Fibroblast of lung (primary cell): ENCODE results near the gene MAP7. TPM values are rescaled to one million over a fixed set of nuclear protein-coding genes. Genes with fewer than 3 reads are reported as not detected.

Experiments used
- DNase-seq, 2 donors: peaks; one replicate each; pipeline versions ENCODE4 v3.0.0 to v3.0.0-alpha.2; 2010; ENCODE audit warnings: low read depth in 2 of 2
- H2AFZ ChIP-seq: 2 replicates; pipeline ENCODE4 v1.5.1; 2012; ENCODE audit warnings: low read length, control low read depth, inconsistent platforms
- H3K27ac ChIP-seq: 2 replicates; pipeline ENCODE4 v1.5.1; 2011; ENCODE audit warnings: low read length, control low read depth; ENCODE audit not compliant: insufficient read depth
- H3K27me3 ChIP-seq: 2 replicates; pipeline ENCODE4 v1.5.1; 2011; ENCODE audit warnings: mild to moderate bottlenecking, low read length; ENCODE audit not compliant: control insufficient read depth, insufficient read depth
- H3K36me3 ChIP-seq: 2 replicates; pipeline ENCODE4 v1.5.1; 2011; ENCODE audit warnings: low read length; ENCODE audit not compliant: control insufficient read depth, insufficient read depth
- H3K4me1 ChIP-seq: 2 replicates; pipeline ENCODE4 v1.5.1; 2011; ENCODE audit warnings: low read length; ENCODE audit not compliant: control insufficient read depth, insufficient read depth; ENCODE audit errors: extremely low read depth
- H3K4me2 ChIP-seq: 2 replicates; pipeline ENCODE4 v1.5.1; 2011; ENCODE audit warnings: low read length, control low read depth; ENCODE audit not compliant: insufficient read depth; ENCODE audit errors: extremely low read depth
- H3K4me3 ChIP-seq, 4 experiments: fragments of 200-600 bp in 1 of 4; sonication (generic) in 1 of 4; replicated peaks in 1 of 4; 2 replicates each; pipeline ENCODE4 v1.5.1; 2011 to 2016; ENCODE audit warnings: low read length in 4 of 4, low read depth in 3 of 4, mild to moderate bottlenecking in 3 of 4, control low read depth in 2 of 4, inconsistent platforms in 1 of 4, mixed read lengths in 1 of 4; ENCODE audit not compliant: insufficient read depth in 1 of 4; ENCODE audit errors: control extremely low read depth in 1 of 4
- H3K79me2 ChIP-seq: 2 replicates; pipeline ENCODE4 v1.5.1; 2012; ENCODE audit warnings: mild to moderate bottlenecking, low read length, inconsistent platforms; ENCODE audit not compliant: control insufficient read depth, insufficient read depth
- H3K9ac ChIP-seq: 2 replicates; pipeline ENCODE4 v1.5.1; 2011; ENCODE audit warnings: mild to moderate bottlenecking, low read length, control low read depth; ENCODE audit not compliant: insufficient read depth
- H3K9me3 ChIP-seq: 2 replicates; pipeline ENCODE4 v1.5.1; 2012; ENCODE audit warnings: low read depth, low read length; ENCODE audit not compliant: control insufficient read depth, insufficient read depth
- H4K20me1 ChIP-seq: 2 replicates; pipeline ENCODE4 v1.5.1; 2011; ENCODE audit warnings: low read length; ENCODE audit not compliant: control insufficient read depth, insufficient read depth; ENCODE audit errors: extremely low read depth
- EZH2 ChIP-seq: IDR thresholded peaks from 2 replicates; pipeline ENCODE4 v1.5.1; 2012; ENCODE audit warnings: low read length, control low read depth, mild to moderate bottlenecking; ENCODE audit errors: missing control alignments
- polyA plus RNA-seq, 2 donors: library from polyadenylated mRNA; depleted of rRNA in 1 of 2; stranded (reverse) in 1 of 2; unstranded in 1 of 2; fragments of >200 nt; gene quantifications; 2 replicates each; pipeline ENCODE4 v1.2.1, GENCODE V29; 2011 to 2012; ENCODE audit warnings: missing spikeins in 1 of 2
- total RNA-seq: library from RNA; depleted of rRNA; stranded (reverse); fragments of >200 nt; gene quantifications from 2 replicates; pipeline ENCODE4 v1.2.1, GENCODE V29; 2014
- TF ChIP-seq, protein P1 (sequence below), 2 donors: IDR thresholded peaks in 1 of 2; conservative IDR thresholded peaks in 1 of 2; 1 replicate in 1 of 2; 2 replicates in 1 of 2; pipeline ENCODE4 v1.5.1; 2011 to 2012; ENCODE audit warnings: low read length in 2 of 2, control low read depth in 1 of 2, inconsistent platforms in 1 of 2, low read depth in 1 of 2, mild to moderate bottlenecking in 1 of 2

Gene MAP7
- total and polyA plus RNA-seq, 2 donors (not counting 1 experiment from before 2014, with no cell fraction given), result 0.40 to 1.5 TPM

DNA sequence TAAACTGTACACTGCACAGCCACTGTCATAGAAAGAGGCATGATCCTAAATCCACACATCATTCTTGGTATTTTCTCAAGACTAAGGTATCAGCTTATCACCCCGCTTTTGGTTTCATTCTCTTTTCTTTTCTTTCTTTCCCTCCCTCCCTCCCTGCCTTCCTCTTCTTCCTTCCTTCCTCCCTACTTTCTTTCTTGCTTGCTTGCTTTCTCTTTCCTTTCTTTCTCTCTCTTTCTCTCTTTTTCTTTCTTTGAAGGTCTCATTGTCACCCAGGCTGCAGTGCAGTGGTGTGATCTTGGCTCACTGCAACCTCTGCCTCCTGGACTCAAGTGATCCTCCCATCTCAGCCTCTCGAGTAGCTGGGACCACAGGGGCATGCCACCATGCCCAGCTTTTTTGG, 81.1 kb downstream of the MAP7 start:
- no peak overlapping the region for H3K9ac ChIP-seq
- H3K9me3 ChIP-seq, result no peaks in the 10 kb centered on the region
- no peak overlapping the region for H2AFZ ChIP-seq
- no peaks in the 10 kb centered on the region for H3K36me3 ChIP-seq
- no peaks in the 10 kb centered on the region for H3K27me3 ChIP-seq
- no peaks in the 10 kb centered on the region for H3K4me1 ChIP-seq
- TF ChIP-seq EZH2, result no peak
- TF ChIP-seq, protein P1, sequence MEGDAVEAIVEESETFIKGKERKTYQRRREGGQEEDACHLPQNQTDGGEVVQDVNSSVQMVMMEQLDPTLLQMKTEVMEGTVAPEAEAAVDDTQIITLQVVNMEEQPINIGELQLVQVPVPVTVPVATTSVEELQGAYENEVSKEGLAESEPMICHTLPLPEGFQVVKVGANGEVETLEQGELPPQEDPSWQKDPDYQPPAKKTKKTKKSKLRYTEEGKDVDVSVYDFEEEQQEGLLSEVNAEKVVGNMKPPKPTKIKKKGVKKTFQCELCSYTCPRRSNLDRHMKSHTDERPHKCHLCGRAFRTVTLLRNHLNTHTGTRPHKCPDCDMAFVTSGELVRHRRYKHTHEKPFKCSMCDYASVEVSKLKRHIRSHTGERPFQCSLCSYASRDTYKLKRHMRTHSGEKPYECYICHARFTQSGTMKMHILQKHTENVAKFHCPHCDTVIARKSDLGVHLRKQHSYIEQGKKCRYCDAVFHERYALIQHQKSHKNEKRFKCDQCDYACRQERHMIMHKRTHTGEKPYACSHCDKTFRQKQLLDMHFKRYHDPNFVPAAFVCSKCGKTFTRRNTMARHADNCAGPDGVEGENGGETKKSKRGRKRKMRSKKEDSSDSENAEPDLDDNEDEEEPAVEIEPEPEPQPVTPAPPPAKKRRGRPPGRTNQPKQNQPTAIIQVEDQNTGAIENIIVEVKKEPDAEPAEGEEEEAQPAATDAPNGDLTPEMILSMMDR (conservative IDR thresholded peaks at IDR 0.05 in 1 of 2, IDR thresholded peaks at IDR 0.05 in 1 of 2; ENCODE audit: low read depth in 1 of 2, low read length in 2 of 2), result no peak
- no peak overlapping the region for H3K4me2 ChIP-seq
- H4K20me1 ChIP-seq, result no peaks in the 10 kb centered on the region
- no peaks in the 10 kb centered on the region for H3K79me2 ChIP-seq
- no peak overlapping the region for H3K4me3 ChIP-seq
- no peak overlapping the region for H3K27ac ChIP-seq
- DNase-seq, result no peak

DNA sequence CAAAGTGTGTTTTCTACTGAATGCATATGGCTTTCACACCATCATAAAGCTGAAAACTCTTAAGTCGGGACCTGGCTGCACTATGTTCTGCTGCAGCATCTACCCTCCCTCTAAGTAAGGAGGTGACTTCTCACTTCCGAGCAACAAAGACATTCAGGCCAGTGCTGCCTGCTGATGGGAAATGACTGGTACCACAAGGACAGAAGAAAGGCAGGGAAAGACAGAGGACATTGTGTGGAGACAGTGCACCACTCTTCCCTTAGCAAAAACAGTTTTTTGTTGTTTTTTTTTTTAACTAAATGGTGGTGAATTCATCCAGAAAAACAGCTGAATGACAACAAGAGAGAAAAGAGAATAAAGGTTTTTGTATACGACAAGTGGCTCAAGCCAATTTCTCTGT, 81.5 kb downstream of the MAP7 start:
- Histone ChIP-seq H3K9ac (no peak overlapping the region), H3K27ac (no peak overlapping the region), H3K9me3 (no peaks in the 10 kb centered on the region), H2AFZ (no peak overlapping the region), H3K4me2 (no peak overlapping the region), H3K4me3 (no peak overlapping the region), H3K27me3 (no peaks in the 10 kb centered on the region), H3K4me1 (no peaks in the 10 kb centered on the region), H3K79me2 (no peaks in the 10 kb centered on the region), H3K36me3 (no peaks in the 10 kb centered on the region), H4K20me1 (no peaks in the 10 kb centered on the region)
- no peak for TF ChIP-seq EZH2
- TF ChIP-seq, protein P1 (conservative IDR thresholded peaks at IDR 0.05 in 1 of 2, IDR thresholded peaks at IDR 0.05 in 1 of 2; ENCODE audit: low read depth in 1 of 2, low read length in 2 of 2), result no peak
- DNase-seq, result no peak

DNA sequence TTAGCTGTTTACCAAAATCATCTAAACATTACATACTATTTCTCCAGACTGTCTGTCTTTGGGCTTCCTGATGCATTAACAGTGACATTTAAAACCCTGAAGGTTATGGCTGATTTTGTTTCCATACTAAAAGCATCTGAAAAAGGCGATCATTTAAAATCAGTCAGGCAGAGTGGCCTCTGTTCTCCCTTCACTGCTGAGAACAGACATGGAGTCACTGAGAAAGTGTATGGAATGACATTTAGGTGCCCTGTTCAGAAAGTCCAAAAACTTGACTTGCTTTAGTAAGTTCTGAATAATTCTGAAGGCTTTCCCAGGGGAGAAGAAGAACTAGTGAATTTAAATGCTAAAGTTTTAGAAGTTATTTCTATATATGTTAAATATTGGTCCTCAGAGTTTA, 83.0 kb downstream of the MAP7 start:
- Histone ChIP-seq H3K27me3 (no peaks in the 10 kb centered on the region), H3K79me2 (no peaks in the 10 kb centered on the region), H3K36me3 (no peaks in the 10 kb centered on the region), H3K9ac (no peak overlapping the region), H2AFZ (no peak overlapping the region), H3K4me3 (no peak overlapping the region), H3K9me3 (no peaks in the 10 kb centered on the region), H3K27ac (no peak overlapping the region), H3K4me1 (no peaks in the 10 kb centered on the region), H4K20me1 (no peaks in the 10 kb centered on the region), H3K4me2 (no peak overlapping the region)
- TF ChIP-seq, protein P1 (conservative IDR thresholded peaks at IDR 0.05 in 1 of 2, IDR thresholded peaks at IDR 0.05 in 1 of 2; ENCODE audit: low read depth in 1 of 2, low read length in 2 of 2), result no peak
- no peak for TF ChIP-seq EZH2
- DNase-seq, result no peak
